GM11168 (cell line): ENCODE measurements around the gene SMC1B.
"Not testable (repeated sequence)": the region's sequence is repeated elsewhere in the genome, so short reads cannot be mapped to it uniquely, and the experiment has no call there.

Experiments used
- in situ Hi-C: fragments of 300-500 bp; cut with MboI; formaldehyde crosslinking; loops from one replicate; pipeline ENCODE4 v1.12.0; 2022; ENCODE audit warnings: low sequenced_read_pairs; ENCODE audit not compliant: unreplicated experiment

The SMC1B gene

DNA sequence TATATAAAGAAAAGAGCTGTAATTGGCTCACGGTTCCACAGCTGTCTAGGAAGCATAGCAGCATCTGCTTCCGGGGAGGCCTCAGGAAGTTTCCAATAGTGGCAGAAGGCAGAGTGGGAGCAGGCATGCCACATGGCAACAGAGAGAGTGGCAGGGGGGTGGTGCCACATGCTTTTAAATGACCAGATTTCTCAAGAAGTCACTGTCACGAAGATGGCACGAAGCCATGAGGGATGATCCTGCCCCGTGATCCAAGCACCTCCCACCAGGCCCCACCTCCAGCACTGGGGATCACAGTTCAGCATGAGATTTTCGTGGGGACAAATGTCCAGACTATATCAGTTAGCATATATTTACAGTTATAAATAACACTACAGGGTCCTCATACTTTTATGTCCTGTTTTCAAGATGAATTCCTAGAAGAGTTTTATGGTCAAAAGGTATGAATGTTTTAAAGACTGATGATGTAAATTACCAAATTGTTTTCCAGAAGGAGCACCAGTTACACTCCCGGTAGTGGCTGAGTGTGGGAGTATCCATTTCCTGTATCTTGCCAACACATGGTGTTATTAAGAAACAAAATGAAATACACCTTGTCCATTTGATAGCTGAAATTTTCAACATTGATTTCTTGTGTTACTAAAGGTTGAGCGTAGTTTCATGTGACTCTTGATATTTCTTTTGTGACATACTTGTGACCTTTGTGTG, 84.4 kb downstream of the SMC1B start:
- in situ Hi-C loops, result no loop called here

DNA sequence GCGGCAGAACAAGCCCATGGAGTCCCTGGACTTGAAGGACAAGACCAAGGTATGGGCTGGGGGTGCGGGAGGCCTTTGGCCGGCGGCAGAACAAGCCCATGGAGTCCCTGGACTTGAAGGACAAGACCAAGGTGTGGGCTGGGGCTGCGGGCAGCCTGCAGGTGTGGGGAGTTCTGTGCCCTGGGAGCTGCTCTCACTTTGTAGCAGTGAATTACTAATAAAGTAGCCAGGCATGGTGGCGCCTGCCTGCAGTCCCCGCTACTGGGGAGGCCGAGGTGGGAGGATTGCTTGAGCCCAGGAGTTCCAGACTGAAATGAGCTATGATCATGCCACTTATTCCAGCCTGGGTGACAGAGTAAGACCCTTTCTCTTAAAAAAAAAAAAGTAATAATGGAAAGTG, 85.1 kb downstream of the SMC1B start:
- in situ Hi-C loops, result not testable (repeated sequence)

DNA sequence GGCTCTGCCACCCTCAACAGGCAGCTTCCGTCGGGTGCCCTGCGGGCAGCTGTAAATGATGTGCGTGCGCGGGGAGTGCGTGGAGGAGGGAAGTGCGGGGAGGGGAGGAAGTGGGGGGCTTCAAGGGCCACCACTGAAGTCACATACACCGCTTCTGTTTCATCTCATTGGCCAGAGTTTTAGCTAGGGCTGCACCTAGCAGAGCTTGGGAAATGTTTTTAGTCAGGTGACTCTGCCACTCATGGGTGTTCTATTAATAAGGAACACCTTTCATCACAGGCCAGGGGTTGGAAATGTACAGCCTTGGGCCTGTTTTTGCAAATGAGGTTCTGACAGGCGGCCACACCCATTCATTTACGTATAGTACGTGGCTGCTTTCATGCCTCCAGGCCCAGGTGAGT, 89.1 kb downstream of the SMC1B start:
- in situ Hi-C loops, result no loop called here

DNA sequence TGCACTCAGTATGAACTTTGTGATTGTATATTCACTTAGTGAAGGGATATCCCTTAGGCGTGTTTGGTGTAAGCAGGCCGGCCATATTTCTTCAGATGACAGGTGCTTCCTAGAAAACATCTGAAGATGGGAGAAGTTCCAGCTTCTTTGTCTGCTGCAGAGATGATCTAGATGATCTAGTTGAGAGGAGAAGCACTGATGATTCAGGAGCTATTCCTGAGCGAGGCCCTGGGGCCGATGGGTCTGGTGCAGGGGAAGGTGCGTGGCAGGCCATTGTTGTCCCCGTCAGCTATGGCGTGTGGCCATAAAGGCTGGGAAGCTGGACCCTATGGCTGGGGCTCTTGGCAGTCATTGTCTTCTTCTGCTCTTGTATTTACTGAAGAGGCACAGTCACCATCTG, 89.7 kb downstream of the SMC1B start:
- in situ Hi-C loops, result no loop called here

DNA sequence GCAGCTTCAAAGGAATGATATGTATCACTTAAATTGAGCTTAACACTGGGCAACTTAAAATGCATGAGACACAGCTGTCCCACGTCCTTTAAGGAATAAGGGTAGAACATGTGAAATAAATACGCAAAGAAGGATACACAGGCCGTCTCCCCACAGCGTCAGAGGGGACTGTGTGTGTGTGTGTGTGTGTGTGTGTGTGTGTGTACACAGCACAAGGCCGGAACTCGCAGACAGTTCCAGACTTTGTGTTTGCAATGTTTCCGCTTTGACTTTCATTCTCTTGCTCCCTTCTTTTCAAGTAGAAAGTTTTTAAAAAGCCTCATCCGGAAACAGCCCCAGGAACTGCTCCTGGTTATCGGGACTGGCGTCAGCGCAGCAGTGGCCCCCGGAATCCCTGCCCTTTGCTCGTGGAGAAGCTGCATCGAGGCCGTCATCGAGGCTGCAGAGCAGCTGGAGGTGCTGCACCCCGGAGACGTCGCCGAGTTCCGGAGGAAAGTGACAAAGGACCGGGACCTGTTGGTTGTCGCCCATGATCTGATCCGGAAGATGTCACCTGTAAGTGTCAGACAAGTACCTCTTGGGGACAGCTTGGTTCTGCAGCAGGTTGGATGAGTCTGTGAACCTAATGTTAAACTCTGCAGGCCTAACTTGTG, 90.4 kb downstream of the SMC1B start:
- in situ Hi-C loops, result no loop called here

DNA sequence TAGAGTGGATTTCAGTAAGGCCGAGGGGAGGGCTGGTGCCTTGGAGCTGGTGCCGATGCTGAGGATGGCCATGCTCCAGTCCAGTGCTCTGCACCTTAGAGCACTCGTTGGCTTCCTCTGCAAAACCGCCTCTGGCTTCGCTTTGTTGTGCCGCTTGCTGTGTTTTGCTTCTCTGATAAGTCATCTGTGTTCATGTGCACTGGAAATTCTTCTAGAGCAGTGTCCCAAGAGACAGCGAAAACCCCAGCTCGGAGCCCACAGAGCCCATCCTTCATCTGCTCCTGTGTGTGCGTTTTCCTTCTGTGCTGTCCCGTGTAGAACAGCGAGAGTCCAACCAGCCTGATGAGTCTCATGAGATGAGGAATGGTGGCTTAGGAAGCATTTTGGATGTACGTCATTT, 91.6 kb downstream of the SMC1B start:
- in situ Hi-C loops, result no loop called here

DNA sequence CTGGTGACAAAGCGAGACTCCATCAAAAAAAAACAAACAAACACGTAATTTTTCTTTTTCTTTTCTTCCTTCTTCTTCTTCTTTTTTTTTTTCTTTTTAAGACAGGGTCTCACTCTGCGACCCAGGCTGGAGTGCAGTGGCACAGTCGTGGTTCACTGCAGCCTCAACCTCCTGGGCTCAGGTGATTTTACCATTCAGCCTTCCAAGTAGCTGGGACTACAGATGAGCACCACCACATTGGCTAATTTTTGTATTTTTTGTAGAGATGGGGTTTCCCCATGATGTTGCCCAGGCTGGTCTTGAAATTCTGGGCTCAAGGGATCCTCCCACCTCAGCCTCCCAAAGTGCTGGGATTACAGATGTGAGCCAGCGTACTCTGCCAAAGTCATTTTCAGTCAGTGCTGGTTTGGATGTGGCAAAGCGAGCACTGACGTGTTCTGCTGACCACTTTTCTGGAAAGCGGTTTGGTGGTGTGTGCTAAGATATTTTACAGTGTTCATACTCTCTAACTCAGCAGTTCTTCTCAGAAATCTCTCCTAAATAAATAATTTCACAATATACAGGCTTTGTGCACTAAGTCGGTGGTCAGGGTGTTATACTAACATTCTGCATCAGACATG, 92.9 kb downstream of the SMC1B start:
- in situ Hi-C loops, result no loop called here

DNA sequence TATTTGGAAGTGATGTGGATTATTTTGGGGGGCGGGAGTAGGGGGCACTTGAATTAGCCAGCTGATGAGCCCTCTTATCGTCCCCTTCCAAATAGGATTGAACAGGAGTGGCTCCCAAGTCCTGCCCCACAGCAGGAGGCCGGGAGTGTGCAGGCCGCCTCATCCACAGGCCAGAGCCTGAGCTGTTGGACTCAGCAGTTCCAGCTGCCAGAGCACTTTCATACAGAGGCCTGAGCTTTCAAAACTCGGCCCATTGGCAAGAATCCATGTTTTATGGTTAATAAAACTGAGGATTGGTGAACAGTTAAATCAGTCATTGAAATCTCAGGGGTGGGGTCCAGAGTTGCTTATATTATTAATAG, 94.1 kb downstream of the SMC1B start:
- in situ Hi-C loops, result no loop called here

DNA sequence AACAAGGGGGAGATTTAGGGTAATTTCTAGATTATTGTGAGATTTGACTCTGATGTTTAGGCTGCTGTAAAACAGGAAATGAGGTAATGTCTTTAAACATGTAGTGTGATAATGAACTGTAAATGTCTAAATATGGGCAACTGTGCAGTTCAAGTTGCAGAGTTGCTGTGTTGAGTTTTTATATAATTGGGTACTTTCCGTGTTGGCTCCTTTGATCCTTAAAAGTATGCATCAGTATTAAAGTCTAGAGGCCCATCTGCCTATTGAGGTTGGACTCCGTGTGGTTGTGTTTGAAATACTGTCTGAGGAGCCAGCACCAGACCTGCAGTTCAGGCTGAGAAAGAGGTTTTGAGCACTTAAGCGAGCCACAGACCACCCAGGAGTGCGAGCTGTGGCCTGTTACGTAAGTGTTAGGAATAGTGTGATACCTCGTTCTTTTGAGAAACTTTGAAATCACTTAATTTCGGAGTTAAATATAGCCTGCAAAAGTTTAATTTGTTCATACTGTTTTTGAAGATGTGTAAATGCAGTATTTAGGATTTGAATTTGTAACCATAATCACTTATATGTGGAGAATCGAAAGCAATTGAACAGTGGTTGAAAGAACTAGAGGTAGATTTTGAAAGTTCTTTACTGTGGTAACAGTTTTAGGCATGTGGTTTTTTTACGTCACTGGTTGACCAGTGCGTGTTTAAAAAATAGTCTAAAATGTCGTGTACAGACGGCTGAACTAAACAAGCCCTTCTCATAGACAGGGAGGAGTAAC, 94.7 kb downstream of the SMC1B start:
- in situ Hi-C loops, result no loop called here

DNA sequence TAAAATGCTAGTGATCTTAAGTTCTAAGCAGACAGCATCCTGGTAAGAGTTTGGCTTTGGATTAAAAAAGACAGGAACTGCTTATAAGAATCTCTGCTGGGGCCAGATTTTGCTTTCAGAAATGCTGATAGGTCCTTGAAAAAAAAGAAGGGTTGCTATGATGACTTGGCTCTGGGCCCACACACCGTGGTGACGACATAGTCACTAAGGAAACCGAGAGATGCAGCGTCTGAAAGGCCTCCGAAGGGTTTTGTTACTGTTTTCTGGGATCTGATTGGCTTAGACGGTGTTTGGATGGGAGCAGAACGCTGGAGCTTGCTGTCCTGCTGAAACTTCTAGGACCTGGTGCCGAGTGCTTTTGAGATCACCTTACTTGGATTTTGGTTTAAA, 95.2 kb downstream of the SMC1B start:
- in situ Hi-C loops, result no loop called here

DNA sequence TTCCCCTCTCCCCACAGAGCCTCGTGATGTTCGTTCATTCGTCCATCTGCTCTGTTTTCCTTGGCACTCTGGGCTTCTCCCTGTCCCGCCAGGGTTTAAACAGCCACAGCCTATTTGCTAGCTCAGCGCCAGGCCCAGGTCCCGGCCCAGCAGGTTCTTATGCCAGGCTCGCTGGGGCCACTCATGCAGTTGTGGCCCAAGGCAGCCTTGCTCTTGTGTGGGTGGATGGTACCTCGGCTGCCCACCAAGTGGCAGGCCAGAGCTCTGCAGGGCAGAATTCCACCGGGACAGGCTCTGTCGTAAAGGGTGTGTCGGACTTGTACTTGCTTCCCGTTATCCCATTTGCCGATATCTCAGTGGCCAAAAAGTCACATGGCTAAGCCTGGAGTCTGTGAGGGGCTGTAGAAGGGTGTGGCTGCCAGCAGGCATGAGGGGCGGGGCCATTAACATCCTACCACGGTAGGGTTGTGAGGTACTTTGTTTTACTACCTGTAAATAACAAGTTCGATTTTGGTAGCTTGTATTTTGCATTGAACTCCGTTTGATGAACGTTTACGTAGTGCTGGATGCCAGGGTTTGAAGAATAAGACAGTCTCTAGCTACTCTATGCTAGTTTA, 95.7 kb downstream of the SMC1B start:
- in situ Hi-C loops, result no loop called here

DNA sequence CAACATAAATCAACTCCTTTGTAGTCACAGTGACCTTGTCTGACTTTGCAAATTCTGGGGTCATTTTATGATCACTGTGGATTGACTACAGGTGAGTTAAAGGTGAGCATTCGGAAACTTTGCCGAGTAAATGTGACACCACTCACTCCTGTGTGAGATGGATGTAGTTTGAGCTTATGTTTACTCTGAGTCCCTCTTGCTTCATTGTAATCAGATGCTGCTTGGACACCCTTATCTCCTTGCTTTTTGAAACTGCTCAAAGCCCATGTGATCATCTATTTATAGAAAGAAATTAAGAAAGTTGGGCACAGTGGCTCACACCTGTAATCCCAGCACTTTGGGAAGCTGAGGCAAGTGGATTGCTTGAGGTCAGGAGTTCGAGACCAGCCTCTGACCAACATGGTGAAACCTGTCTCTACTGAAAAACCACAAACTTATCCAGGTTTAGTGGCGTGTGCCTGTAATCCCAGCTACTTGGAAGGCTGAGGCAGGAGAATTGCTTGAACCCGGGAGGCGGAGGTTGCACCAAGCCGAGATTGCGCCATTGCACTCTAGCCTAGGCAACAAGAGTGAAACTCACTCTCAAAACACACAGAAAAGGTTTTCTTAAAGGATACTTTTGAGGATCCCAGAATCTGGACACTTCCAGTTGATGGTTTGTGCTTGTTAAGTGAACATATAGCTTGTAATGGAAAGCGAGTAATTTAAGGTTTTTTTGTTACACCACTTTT, 96.4 kb downstream of the SMC1B start:
- in situ Hi-C loops, result no loop called here

DNA sequence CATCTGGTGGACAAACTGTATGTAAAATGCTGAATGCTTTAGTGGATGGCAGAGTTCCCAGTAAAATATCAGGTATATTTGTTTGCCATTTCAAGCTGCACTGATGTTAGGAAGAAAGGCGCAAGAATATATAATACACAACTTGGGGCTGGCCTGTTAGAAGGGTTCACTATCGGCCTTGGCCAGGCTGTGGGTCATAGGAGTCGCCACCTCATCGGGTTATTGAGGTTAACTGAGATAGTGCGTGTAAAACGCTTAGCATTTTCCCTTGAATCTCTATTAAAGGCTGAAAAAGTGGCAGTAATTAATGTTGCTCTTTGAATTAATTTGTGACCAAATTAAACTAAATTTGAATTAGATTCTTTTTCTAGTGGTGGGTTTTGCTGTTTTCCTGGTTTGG, 98.6 kb downstream of the SMC1B start:
- in situ Hi-C loops, result no loop called here

DNA sequence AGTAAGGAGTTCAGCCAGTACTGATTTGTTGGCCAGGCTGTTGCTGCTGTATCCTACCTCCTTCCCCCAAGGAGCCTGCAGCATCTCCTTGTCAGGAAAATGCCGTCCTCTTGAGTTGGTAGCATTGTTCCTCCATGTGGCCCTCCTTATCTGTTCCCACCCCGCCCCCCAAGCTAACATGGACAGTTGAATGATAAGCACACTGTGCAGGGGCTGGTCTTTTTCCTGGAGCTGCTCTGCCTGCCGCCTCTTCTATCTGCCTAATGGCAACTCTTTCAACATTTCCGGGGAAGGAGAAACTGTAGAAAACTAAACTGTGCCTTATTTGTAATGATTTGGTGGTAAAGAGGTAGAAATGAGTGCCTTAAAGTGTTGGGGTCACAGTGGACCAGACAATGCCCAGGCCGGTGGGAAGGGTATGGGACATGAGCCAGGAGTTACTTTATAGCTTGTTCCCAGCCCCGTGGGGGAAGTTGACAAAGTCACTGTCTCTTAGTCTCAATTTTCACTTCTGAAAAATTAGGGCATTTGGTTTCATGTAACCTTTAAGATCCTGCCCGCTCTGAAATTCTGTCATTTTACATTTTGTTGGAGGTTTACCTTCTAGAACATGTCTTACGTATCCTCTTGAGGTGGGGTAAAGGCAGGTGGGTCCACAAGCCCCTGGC, 99.2 kb downstream of the SMC1B start:
- in situ Hi-C loops, result no loop called here

DNA sequence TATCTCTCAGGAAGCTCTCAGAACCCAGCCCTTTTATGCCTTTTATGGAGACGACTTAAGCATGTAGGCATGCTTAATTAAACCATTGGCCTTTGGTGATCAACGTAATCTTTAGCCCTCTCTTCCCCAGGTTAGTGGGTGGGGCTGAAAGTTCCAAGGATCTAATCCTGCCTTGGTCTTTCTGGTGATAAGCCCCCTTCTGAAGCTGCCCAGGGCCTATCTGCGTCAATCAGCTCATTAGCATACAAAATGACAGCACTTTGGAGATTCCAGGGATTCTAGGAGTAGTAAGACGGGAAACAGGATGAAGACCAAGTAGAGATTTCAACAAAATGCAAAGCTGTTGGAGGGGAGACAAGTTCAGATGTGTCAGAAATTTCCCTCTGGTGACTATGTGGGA, 100.5 kb downstream of the SMC1B start:
- in situ Hi-C loops, result no loop called here

DNA sequence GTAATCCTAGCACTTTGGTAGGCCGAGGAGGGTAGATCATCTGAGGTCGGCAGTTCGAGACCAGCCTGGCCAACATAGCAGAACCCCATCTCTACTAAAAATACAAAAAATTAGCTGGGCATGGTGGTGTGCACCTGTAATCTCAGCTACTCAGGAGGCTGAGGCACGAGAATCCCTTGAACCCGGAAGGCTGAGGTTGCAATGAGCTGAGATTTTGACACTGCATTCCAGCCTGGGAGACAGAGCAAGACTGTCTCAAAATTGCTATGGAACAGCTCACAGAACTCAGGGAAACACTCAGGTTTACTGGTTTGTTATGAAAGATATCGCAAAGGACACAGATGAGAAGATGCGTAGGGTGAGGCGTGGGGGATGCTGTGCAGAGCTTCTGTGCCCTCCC, 101.0 kb downstream of the SMC1B start:
- in situ Hi-C loops, result no loop called here

DNA sequence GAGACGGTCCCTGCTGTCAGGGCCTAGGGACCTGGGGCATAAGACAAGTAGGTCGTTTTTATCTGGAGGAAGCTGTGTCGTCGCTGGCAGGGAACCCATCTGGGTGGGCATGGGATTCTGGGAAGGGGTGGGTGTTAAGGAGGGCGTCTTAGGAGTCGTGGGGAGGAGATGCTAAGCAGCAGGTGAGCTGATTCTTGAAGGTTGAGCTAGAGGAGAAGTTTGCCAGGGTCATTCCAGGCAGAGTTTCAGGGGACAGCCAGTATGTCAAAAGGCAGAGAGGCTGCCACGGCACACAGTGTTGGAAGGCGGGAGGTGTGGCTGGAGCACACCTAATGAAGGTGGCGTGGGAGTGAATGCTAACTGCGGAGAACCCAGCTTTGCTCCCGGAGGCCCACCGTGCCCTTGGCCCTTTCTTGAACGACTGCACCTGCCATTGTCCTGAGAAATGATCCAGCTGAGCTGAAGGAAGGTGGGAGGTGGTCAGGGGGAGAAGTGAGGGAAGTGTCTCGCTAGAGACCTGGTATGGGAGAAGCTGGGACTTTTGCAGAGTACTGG, 102.3 kb downstream of the SMC1B start:
- in situ Hi-C loops, result no loop called here

DNA sequence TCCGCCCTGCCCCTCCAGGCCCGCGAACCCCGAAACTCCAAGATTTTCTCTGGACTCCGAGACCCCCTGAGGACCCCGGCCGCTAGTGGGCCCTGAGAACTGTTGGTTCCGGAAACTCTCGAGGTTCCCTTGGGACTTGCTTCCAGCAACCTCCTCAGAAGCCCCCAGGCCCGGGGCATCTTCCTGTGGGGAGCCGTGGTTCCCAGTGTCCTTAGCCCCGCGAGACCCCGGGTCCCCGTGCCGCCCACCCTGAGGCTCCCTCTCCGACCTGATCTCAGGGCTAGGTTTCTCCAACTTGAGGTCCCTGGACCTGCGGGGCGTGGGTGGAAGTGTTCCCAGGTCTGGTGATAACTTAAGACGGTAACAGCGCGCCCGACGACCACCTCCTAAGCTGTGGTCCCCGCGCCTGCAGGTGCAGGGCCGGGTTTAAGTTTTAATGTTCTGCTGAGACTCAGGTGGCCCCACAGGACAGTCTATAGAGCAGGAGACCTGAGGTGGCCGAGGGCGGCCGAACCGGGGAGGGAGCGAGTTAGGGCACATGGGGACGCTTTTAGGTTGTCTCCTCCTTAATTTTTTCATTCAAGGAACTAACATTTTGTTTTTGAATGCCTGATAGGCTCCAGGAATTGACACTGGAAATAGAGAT, 102.9 kb downstream of the SMC1B start:
- in situ Hi-C loops, result no loop called here
